ENCODE data around the gene MAP2K7.
A peak's percentile ranks its signal among the peaks of the same experiment; 100 is the strongest.

MAP2K7 gene

DNA sequence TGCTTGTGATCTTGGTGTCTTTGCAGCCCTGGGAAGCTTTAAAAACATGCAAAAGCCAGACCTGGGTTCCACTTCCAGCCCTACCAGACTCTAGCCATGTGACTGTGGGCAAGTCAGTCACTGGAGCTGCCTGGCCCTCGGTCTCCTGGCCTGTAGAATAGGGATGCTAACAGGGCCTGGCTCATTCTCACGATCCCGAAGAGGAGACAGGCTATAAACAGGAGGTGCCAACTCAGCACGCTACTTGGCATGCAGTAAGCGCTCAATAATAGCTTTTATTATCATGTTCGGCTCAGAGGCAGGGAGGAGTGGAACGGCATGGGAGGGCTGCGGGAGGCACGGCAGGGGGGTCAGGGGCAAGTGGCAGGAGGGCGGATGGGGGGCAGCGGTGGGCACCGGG, 20.6 kb downstream of the MAP2K7 start:
- H3K79me2 ChIP-seq (ENCODE audit: insufficient read depth, low read length) = peaks cover 9% of the 10 kb centered on the region
- H4K20me1 ChIP-seq (ENCODE audit: insufficient read depth, low read length) = peaks cover 52% of the 10 kb centered on the region
- H3K9ac ChIP-seq (ENCODE audit: low read depth, low read length) = no peak overlapping the region; the same call in 1 of the 2 replicates
- H3K27me3 ChIP-seq (ENCODE audit: insufficient read depth, low read length, poor library complexity) = no peaks in the 10 kb centered on the region
- no peak for DNase-seq
- H3K4me3 ChIP-seq (ENCODE audit: low read depth in 1 of 2, low read length in 2 of 2) = no peak overlapping the region
- H3K27ac ChIP-seq (ENCODE audit: low read length) = no peak overlapping the region
- no peak for ATAC-seq (ENCODE audit: insufficient read depth, low read depth)
- no peak overlapping the region for H2AFZ ChIP-seq (ENCODE audit: low read depth, low read length)
- TF ChIP-seq EZH2 (IDR thresholded peaks at IDR 0.05; ENCODE audit: borderline replicate concordance, low read depth, low read length, severe bottlenecking) = no peak
- TF ChIP-seq, protein P1, sequence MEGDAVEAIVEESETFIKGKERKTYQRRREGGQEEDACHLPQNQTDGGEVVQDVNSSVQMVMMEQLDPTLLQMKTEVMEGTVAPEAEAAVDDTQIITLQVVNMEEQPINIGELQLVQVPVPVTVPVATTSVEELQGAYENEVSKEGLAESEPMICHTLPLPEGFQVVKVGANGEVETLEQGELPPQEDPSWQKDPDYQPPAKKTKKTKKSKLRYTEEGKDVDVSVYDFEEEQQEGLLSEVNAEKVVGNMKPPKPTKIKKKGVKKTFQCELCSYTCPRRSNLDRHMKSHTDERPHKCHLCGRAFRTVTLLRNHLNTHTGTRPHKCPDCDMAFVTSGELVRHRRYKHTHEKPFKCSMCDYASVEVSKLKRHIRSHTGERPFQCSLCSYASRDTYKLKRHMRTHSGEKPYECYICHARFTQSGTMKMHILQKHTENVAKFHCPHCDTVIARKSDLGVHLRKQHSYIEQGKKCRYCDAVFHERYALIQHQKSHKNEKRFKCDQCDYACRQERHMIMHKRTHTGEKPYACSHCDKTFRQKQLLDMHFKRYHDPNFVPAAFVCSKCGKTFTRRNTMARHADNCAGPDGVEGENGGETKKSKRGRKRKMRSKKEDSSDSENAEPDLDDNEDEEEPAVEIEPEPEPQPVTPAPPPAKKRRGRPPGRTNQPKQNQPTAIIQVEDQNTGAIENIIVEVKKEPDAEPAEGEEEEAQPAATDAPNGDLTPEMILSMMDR (IDR thresholded peaks at IDR 0.05; ENCODE audit: borderline replicate concordance, extremely low read depth, low read length, poor library complexity, severe bottlenecking) = no peak
- peaks cover 44% of the 10 kb centered on the region for H3K4me1 ChIP-seq (ENCODE audit: insufficient read depth, low read length)
- H3K9me3 ChIP-seq (ENCODE audit: insufficient read depth, low read length, severe bottlenecking) = no peaks in the 10 kb centered on the region
- peak overlapping the region; percentile 99 for H3K4me2 ChIP-seq (ENCODE audit: insufficient read depth, low read length)
- peaks cover 33% of the 10 kb centered on the region for H3K36me3 ChIP-seq (ENCODE audit: insufficient read depth, low read length)

DNA sequence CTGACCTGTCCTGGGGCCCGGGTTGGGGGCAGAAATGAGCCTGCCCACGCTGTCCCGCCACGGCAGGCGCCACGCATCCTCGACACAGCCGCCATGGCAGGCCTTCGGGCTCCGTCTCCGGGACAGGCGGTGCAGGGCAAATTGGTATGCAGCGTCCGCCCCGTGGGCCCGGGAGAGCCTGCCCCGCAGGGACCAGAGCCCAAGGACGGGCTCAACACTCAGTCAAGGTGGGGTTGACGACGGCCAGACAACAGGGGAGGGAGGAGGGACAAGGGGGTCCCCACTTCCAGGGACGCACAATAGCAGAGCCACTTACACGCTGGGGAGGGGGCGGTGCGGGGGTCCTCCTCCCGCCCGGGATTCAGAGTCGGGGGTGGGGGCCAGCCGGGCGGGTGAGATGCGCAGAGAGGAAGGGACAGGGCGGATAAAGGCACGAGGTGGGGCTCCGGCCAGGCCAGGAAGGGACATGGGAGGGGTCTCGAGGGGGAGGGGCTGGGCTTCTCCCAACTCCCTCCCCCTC, 21.0 kb downstream of the MAP2K7 start:
- TF ChIP-seq EZH2 (IDR thresholded peaks at IDR 0.05; ENCODE audit: borderline replicate concordance, low read depth, low read length, severe bottlenecking) = no peak
- TF ChIP-seq, protein P1 (IDR thresholded peaks at IDR 0.05; ENCODE audit: borderline replicate concordance, extremely low read depth, low read length, poor library complexity, severe bottlenecking) = no peak
- peak overlapping the region; percentile 66 for H3K9ac ChIP-seq (ENCODE audit: low read depth, low read length)
- peaks cover 9% of the 10 kb centered on the region for H3K79me2 ChIP-seq (ENCODE audit: insufficient read depth, low read length)
- H3K36me3 ChIP-seq (ENCODE audit: insufficient read depth, low read length) = peaks cover 33% of the 10 kb centered on the region
- H3K4me3 ChIP-seq (ENCODE audit: low read depth in 1 of 2, low read length in 2 of 2) = peak overlapping the region; percentile 49 to 65; a peak in 3 of 4 replicates
- H3K27ac ChIP-seq (ENCODE audit: low read length) = no peak overlapping the region; the same call in 1 of the 2 replicates
- no peaks in the 10 kb centered on the region for H3K9me3 ChIP-seq (ENCODE audit: insufficient read depth, low read length, severe bottlenecking)
- no peak for DNase-seq
- H3K4me2 ChIP-seq (ENCODE audit: insufficient read depth, low read length) = peak overlapping the region; percentile 99
- peaks cover 52% of the 10 kb centered on the region for H4K20me1 ChIP-seq (ENCODE audit: insufficient read depth, low read length)
- H3K27me3 ChIP-seq (ENCODE audit: insufficient read depth, low read length, poor library complexity) = no peaks in the 10 kb centered on the region
- ATAC-seq (ENCODE audit: insufficient read depth, low read depth) = no peak
- peaks cover 39% of the 10 kb centered on the region for H3K4me1 ChIP-seq (ENCODE audit: insufficient read depth, low read length)
- H2AFZ ChIP-seq (ENCODE audit: low read depth, low read length) = no peak overlapping the region

DNA sequence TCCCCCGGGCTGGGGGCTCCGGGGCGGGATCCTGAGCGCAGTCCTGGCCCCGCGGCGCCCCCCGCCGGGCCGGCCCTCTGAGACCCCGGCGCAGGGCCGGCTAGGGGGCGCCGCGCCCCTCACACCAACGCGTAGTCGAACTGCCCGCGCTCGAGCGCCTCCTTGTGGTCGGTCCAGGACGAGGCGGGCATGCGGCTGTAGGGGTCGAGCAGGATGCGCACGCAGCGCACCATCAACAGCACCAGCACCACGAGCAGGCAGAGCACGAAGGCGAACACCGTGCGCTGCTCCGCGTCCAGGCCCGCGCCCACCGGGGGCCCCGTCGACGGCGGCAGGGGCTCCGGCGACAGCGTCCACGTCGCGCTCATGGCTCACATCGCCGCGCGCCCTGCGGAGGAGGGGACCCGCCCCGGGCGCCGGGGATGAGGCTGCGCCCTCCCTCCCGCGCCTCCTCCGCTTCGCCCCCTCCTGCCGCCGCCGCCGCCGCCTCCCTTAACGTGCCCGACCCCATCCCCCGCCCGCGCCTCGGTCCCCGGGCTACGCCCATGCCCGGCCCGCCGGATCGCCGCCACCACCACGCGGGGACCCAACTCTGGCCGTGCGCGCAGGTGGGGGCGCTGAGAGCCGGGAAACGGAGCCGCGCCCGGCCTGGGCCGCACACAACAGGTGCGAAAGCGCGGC, 21.6 kb downstream of the MAP2K7 start:
- Histone ChIP-seq H3K4me3 (ENCODE audit: low read depth in 1 of 2, low read length in 2 of 2) (peak overlapping the region; percentile 49 to 65; a peak in 3 of 4 replicates), H3K4me1 (ENCODE audit: insufficient read depth, low read length) (peaks cover 36% of the 10 kb centered on the region), H2AFZ (ENCODE audit: low read depth, low read length) (peak overlapping the region; percentile 86), H3K9me3 (ENCODE audit: insufficient read depth, low read length, severe bottlenecking) (no peaks in the 10 kb centered on the region), H3K79me2 (ENCODE audit: insufficient read depth, low read length) (peaks cover 9% of the 10 kb centered on the region), H3K36me3 (ENCODE audit: insufficient read depth, low read length) (peaks cover 37% of the 10 kb centered on the region), H3K9ac (ENCODE audit: low read depth, low read length) (peak overlapping the region; percentile 66), H3K27ac (ENCODE audit: low read length) (peak overlapping the region; percentile 68), H3K27me3 (ENCODE audit: insufficient read depth, low read length, poor library complexity) (no peaks in the 10 kb centered on the region), H4K20me1 (ENCODE audit: insufficient read depth, low read length) (peaks cover 52% of the 10 kb centered on the region), H3K4me2 (ENCODE audit: insufficient read depth, low read length) (peak overlapping the region; percentile 99)
- DNase-seq (peak; percentile 90), ATAC-seq (ENCODE audit: insufficient read depth, low read depth) (peak; percentile 66)
- TF ChIP-seq EZH2 (IDR thresholded peaks at IDR 0.05; ENCODE audit: borderline replicate concordance, low read depth, low read length, severe bottlenecking) = no peak
- TF ChIP-seq, protein P1 (IDR thresholded peaks at IDR 0.05; ENCODE audit: borderline replicate concordance, extremely low read depth, low read length, poor library complexity, severe bottlenecking) = peak; percentile 97

Measured in DND-41 (cell line).